Pulmonary artery endothelial cell (primary cell): Measurements from ENCODE around the gene HMGN4. TPM values are rescaled to one million over a fixed set of nuclear protein-coding genes. Genes with fewer than 3 reads are reported as not detected.

Source experiments
- DNase-seq: peaks from one replicate; pipeline ENCODE4 v3.0.0-alpha.2; 2011; ENCODE audit warnings: low read depth, low spot score
- total RNA-seq: library from RNA; depleted of rRNA; stranded (reverse); fragments of >200 nt; gene quantifications from 2 replicates; pipeline ENCODE4 v1.2.3, GENCODE V29; 2014

The HMGN4 gene
- total RNA-seq, 1 donor from 2014 or later, result 53.0 TPM

GRCh38 chr6:26577720-26578072, 39.5 kb downstream of the HMGN4 start:
- DNase-seq, result no peak

GRCh38 chr6:26578279-26578678, 40.1 kb downstream of the HMGN4 start:
- no peak for DNase-seq

DNA sequence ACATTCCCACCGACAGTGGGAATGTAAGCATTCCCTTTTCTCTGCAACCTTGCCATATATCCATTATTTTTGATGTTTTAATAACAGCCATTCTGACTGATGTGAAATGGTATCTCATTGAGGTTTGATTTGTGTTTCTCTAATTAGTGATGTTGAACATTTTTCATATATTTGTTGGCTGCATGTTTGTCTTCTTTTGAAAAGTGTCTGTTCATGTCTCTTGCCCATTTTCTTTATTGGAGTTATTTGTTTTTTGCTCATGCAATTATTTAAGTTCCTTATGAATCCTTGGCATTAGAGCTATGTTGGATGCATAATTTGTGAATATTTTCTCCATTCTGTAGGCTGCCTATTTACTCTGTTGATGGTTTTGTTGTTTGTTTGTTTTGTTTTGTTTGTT, 40.6 kb downstream of the HMGN4 start:
- DNase-seq, result no peak

- no peak for DNase-seq
Measured at GRCh38 chr6:26581164-26581915, 43.2 kb downstream of the HMGN4 start.

DNA sequence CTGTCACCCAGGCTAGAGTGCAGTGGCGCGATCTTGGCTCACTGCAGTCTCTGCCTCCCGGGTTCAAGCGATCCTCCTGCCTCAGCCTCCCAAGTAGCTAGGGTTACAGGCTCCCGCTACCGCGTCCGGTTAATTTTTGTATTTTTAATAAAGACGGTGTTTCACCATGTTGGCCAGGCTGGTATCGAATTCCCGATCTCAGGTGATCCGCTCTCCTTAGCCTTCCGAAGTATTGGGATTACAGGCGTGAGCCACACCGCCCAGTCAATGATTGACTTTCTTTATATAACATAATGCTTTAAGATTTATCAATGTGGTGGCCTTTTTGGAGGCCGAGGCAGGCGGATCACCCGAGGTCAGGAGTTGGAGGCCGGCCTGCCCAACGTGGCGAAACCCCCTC, 50.8 kb downstream of the HMGN4 start:
- no peak for DNase-seq

DNA sequence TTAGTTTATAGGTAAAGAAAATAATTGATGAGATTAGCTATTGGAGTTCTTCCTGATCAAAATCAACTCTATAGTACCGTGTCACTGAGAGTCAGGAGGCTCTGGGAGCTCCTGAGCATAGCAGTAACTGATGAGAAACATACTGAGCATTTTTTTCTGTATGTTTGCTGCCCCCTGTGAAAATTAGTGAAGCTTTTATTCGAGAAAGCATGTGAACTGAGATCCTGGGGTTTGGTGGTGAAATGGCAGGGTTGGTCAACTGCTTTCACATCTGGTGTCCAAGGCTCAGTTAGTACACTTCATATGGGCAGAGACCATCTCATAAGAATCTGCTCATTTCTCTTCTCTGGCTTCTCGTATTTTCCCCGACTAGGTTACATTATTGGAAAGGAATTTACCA, 54.5 kb downstream of the HMGN4 start:
- DNase-seq, result no peak

- no peak for DNase-seq
Measured at GRCh38 chr6:26593278-26594130, 55.3 kb downstream of the HMGN4 start.

DNA sequence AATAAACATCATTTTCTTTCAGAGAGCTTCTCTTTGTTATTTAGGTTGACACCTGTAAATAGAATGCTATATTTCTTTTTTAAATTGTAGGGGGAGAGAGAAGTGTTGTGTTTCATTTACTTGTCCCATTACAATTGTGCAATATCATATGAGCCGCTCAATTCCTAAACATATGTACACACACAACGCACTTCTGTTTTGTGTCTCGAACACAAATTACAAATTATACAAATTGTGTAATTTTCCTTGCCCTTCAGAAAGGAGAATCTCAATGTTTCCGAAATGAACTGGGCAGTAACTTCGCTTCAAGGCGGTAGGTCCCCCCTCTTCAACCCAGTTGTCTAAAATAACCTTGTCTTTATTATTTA, 55.9 kb downstream of the HMGN4 start:
- DNase-seq, result no peak

DNA sequence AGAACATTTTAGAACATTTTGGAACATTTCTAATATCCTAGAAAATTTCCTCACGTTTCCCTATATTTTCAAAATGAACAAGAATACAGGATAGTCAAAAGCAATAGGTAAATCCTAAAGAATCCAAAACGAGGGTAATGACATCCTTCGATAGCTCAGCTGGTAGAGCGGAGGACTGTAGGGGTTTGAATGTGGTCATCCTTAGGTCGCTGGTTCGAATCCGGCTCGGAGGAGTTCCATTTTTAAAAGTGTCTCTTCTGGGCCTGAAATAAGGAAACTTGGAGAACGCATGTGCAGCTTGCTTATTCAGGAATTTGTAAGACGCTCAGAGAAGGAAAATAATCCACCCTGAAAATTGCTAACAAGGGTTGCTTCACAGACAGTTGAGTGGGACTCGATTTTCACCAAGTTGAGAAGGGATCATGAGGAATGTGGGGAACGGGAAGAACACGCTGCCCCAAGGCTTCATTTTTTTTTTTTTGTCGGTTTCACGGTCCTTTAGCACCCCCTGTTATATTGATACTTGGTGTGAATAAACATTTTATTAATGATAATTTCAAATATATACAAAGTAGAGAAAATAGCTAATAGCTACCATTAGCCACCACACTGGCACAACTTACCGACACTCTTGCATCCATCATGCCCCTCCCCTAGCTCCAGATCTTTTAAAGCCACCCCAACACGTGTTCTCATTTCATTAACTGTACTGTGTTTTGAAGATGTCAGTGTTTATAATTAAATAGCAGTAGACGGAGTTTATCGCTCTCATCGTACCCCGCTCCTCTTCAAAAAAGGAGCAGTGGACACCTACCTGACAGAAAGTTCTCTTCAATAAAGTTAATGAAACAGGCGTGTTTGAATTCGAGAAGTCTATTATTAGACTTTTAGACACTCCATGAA, 56.8 kb downstream of the HMGN4 start:
- DNase-seq, result no peak

- peak; percentile 55 for DNase-seq
Measured at GRCh38 chr6:26595669-26596269, 57.6 kb downstream of the HMGN4 start.

Other genes starting within 250 kb of the HMGN4 start
- gene BTN3A2, start 173.2 kb upstream of the HMGN4 start, total RNA-seq, result 9.6 and 38.1 TPM in 2 replicates
- 9.2 and 12.6 TPM in 2 replicates for gene BTN2A2, start 155.3 kb upstream of the HMGN4 start, total RNA-seq
- 9.2 and 21.8 TPM in 2 replicates for gene BTN3A1, start 136.1 kb upstream of the HMGN4 start, total RNA-seq
- 13.5 and 23.0 TPM in 2 replicates for gene BTN3A3, start 97.9 kb upstream of the HMGN4 start, total RNA-seq
- gene BTN2A1, start 80.4 kb upstream of the HMGN4 start, total RNA-seq, result 8.6 and 11.7 TPM in 2 replicates
- gene BTN1A1, start 38.1 kb upstream of the HMGN4 start, total RNA-seq, result not detected in 2 replicates
- 22.1 and 25.5 TPM in 2 replicates for gene ABT1, start 58.6 kb downstream of the HMGN4 start, total RNA-seq
- gene ZNF322, start 121.4 kb downstream of the HMGN4 start, total RNA-seq, result 14.2 and 15.6 TPM in 2 replicates